Endothelial cell of umbilical vein (primary cell): ENCODE results near the gene TNFRSF21. TPM values are rescaled to one million over a fixed set of nuclear protein-coding genes. Genes with fewer than 3 reads are reported as not detected.

Experiments
- BruUV-seq: library from RNA; stranded (reverse); fragments of 400-500 nt; replicated peaks from 2 replicates; lab custom pipeline; 2021; lab: Mats Ljungman, UMichigan
- CTCF ChIA-PET: fragments of 300-600, 350-600 bp; sonication (Branson Sonifier 250); formaldehyde crosslinking; loops from one replicate; lab custom pipeline; 2021; ENCODE audit warnings: antibody characterized with exemption, inconsistent platforms; lab: Charles Lee
- POLR2A ChIA-PET: fragments of 300-600, 350-600 bp; sonication (Branson Sonifier 250); formaldehyde crosslinking; loops from one replicate; lab custom pipeline; 2021; ENCODE audit warnings: antibody characterized with exemption, inconsistent platforms; lab: Charles Lee
- DNase-seq: peaks from one replicate; pipeline ENCODE4 v3.0.0-alpha.2; 2011; ENCODE audit warnings: low read depth, low spot score
- FAIRE-seq: peaks from 2 replicates; lab custom pipeline; 2011; peaks lifted over from hg19 to GRCh38; lab: Jason Lieb, UNC
- H2AFZ ChIP-seq: 2 replicates; pipeline ENCODE4 v1.6.0; 2012; ENCODE audit warnings: low read depth, low read length, control low read depth, inconsistent platforms
- H3K27ac ChIP-seq: 2 replicates; pipeline ENCODE4 v1.5.1; 2011; ENCODE audit warnings: low read depth, mild to moderate bottlenecking, control low read depth, low read length, moderate library complexity; ENCODE audit not compliant: insufficient read depth
- H3K27me3 ChIP-seq, 2 experiments: 2 replicates each; pipeline versions ENCODE4 v1.6.0 to v1.6.1; 2011; ENCODE audit warnings: low read length in 2 of 2, mixed read lengths in 1 of 2; ENCODE audit not compliant: control insufficient read depth in 2 of 2, insufficient read depth in 2 of 2
- H3K36me3 ChIP-seq, 2 experiments: 2 replicates in 1 of 2; 3 replicates in 1 of 2; pipeline ENCODE4 v1.5.1; 2011; ENCODE audit warnings: low read length in 2 of 2, mild to moderate bottlenecking in 1 of 2, moderate library complexity in 1 of 2; ENCODE audit not compliant: control insufficient read depth in 2 of 2, insufficient read depth in 2 of 2; ENCODE audit errors: extremely low read depth in 1 of 2
- H3K4me1 ChIP-seq: 3 replicates; pipeline ENCODE4 v1.5.1; 2011; ENCODE audit warnings: mild to moderate bottlenecking, low read length; ENCODE audit not compliant: control insufficient read depth, insufficient read depth; ENCODE audit errors: extremely low read depth
- H3K4me2 ChIP-seq: 2 replicates; pipeline ENCODE4 v1.6.1; 2011; ENCODE audit warnings: low read length, control low read depth, mixed read lengths; ENCODE audit not compliant: insufficient read depth
- H3K4me3 ChIP-seq, 3 experiments: fragments of 200-600 bp in 1 of 3; sonication (generic), shearing (Covaris generic) in 1 of 3; replicated peaks in 1 of 3; 2 replicates each; pipeline ENCODE4 v1.5.1; 2011 to 2016; ENCODE audit warnings: control low read depth in 3 of 3, low read length in 3 of 3, mild to moderate bottlenecking in 2 of 3, inconsistent platforms in 1 of 3, low read depth in 1 of 3, moderate library complexity in 1 of 3; ENCODE audit not compliant: insufficient read depth in 1 of 3
- H3K79me2 ChIP-seq: 2 replicates; pipeline ENCODE4 v1.6.0; 2012; ENCODE audit warnings: low read length, inconsistent platforms; ENCODE audit not compliant: control insufficient read depth, insufficient read depth
- H3K9ac ChIP-seq: replicated peaks from 2 replicates; pipeline ENCODE3; 2011; ENCODE audit warnings: low read length, control low read depth; ENCODE audit not compliant: insufficient read depth; ENCODE audit errors: extremely low read depth
- H3K9me1 ChIP-seq: replicated peaks from 3 replicates; pipeline ENCODE4 v1.6.0; 2011; ENCODE audit warnings: mild to moderate bottlenecking, low read length; ENCODE audit not compliant: control insufficient read depth, insufficient read depth; ENCODE audit errors: extremely low read depth
- H3K9me3 ChIP-seq: replicated peaks from 2 replicates; pipeline ENCODE4 v1.5.1; 2012; ENCODE audit warnings: low read length, inconsistent platforms; ENCODE audit not compliant: control insufficient read depth, insufficient read depth
- H4K20me1 ChIP-seq: replicated peaks from 2 replicates; pipeline ENCODE3; 2011; ENCODE audit warnings: mild to moderate bottlenecking, low read length; ENCODE audit not compliant: control insufficient read depth, insufficient read depth; ENCODE audit errors: extremely low read depth
- CTCF ChIP-seq, 2 donors: IDR thresholded peaks; 1 replicate in 1 of 2; 2 replicates in 1 of 2; pipeline ENCODE4 v1.5.1; 2011; ENCODE audit warnings: low read length in 2 of 2, mild to moderate bottlenecking in 2 of 2, moderate library complexity in 2 of 2, control low read depth in 1 of 2, inconsistent platforms in 1 of 2, low read depth in 1 of 2; ENCODE audit not compliant: insufficient read depth in 1 of 2; ENCODE audit errors: extremely low read depth in 1 of 2
- EZH2 ChIP-seq: IDR thresholded peaks from 2 replicates; pipeline ENCODE4 v1.6.1; 2012; ENCODE audit warnings: borderline replicate concordance, low read depth, mild to moderate bottlenecking, moderate library complexity, low read length, inconsistent platforms; ENCODE audit not compliant: severe bottlenecking
- FOS ChIP-seq: IDR thresholded peaks from 2 replicates; pipeline ENCODE4 v1.6.1; 2011; ENCODE audit warnings: mild to moderate bottlenecking, low read length, moderate library complexity, borderline replicate concordance; ENCODE audit not compliant: insufficient read depth
- GATA2 ChIP-seq: IDR thresholded peaks from 2 replicates; pipeline ENCODE4 v1.7.0; 2011; ENCODE audit warnings: low read depth, mild to moderate bottlenecking, moderate library complexity, mixed read lengths, low read length; ENCODE audit not compliant: insufficient read length, insufficient read depth
- JUN ChIP-seq: IDR thresholded peaks from 2 replicates; pipeline ENCODE4 v1.6.1; 2011; ENCODE audit warnings: borderline replicate concordance, low read depth; ENCODE audit not compliant: insufficient read length, insufficient read depth
- MAX ChIP-seq: IDR thresholded peaks from 2 replicates; pipeline ENCODE4 v1.6.1; 2011; ENCODE audit not compliant: insufficient read depth, insufficient read length
- MYC ChIP-seq: IDR thresholded peaks from one replicate; pipeline ENCODE4 v1.6.1; 2011; ENCODE audit warnings: mild to moderate bottlenecking, low read depth, low read length
- POLR2AphosphoS5 ChIP-seq: IDR thresholded peaks from 2 replicates; pipeline ENCODE4 v1.6.1; 2012; ENCODE audit warnings: low read depth, mild to moderate bottlenecking, control low read depth, low read length, moderate library complexity; ENCODE audit not compliant: insufficient read depth
- dilution Hi-C: fragments of 300-500 bp; cut with MboI; formaldehyde crosslinking; loops from one replicate; pipeline ENCODE4 v1.15.0; 2019; ENCODE audit warnings: low sequenced_read_pairs; ENCODE audit not compliant: extremely low pct_ligation_motif_present
- intact Hi-C: fragments of 100-400 bp; cut with micrococcal nuclease; formaldehyde crosslinking; loops from one replicate; pipeline ENCODE4 v1.10.0; 2022
- polyA plus RNA-seq, 4 experiments: library from polyadenylated mRNA; depleted of rRNA in 3 of 4; stranded (reverse) in 3 of 4; unstranded in 1 of 4; fragments of >200 nt; gene quantifications; 2 replicates each; pipeline versions ENCODE4 v1.2.1 to v1.2.3, GENCODE V29; 2011 to 2012; ENCODE audit warnings: missing spikeins in 1 of 4
- total RNA-seq: library from RNA; stranded (reverse); gene quantifications from 2 replicates; pipeline ENCODE4 v1.2.3, GENCODE V29; 2021

The TNFRSF21 gene
- total and polyA plus RNA-seq, 2 donors (not counting 3 experiments of a cell fraction or from before 2014, with no cell fraction given) = 26.0 to 40.6 TPM

- H3K9ac ChIP-seq = no peak overlapping the region
- no peaks in the 10 kb centered on the region for H3K9me3 ChIP-seq
- no peaks in the 10 kb centered on the region for H3K9me1 ChIP-seq
- TF ChIP-seq JUN (no peak), FOS (no peak), MAX (no peak), CTCF (IDR thresholded peaks at IDR 0.05; ENCODE audit: extremely low read depth in 1 of 2, insufficient read depth in 1 of 2, low read depth in 1 of 2, low read length in 2 of 2) (no peak), MYC (no peak), GATA2 (no peak), POLR2AphosphoS5 (no peak), EZH2 (no peak)
- no peak overlapping the region for H2AFZ ChIP-seq
- dilution Hi-C loops (no loop called here), intact Hi-C loops (no loop called here)
- no peak overlapping the region for H3K4me2 ChIP-seq
- no TSS peak for BruUV-seq
- no peaks in the 10 kb centered on the region for H4K20me1 ChIP-seq
- no peaks in the 10 kb centered on the region for H3K79me2 ChIP-seq
- H3K27ac ChIP-seq = no peak overlapping the region
- CTCF ChIA-PET = interaction anchor here (1.7 kb wide), 1 partner anchor 9 kb away, joined by 4 read pairs; no protein-coding TSS in a partner anchor
- FAIRE-seq (no peak), DNase-seq (no peak)
- H3K36me3 ChIP-seq = peaks cover 3 to 6% of the 10 kb centered on the region in 2 experiments
- no peak overlapping the region for H3K4me3 ChIP-seq
- no peaks in the 10 kb centered on the region for H3K27me3 ChIP-seq
- POLR2A ChIA-PET = no interaction called here
- no peaks in the 10 kb centered on the region for H3K4me1 ChIP-seq
Observed at GRCh38 chr6:47252633-47253032, 57.1 kb downstream of the TNFRSF21 start.
